Type B pancreatic cell (in vitro differentiated cells): ENCODE measurements around the gene MACROD1. TPM values are rescaled to one million over a fixed set of nuclear protein-coding genes. Genes with fewer than 3 reads are reported as not detected.

Experiments
- DNase-seq: peaks from one replicate; pipeline ENCODE4 v3.0.0; 2021; ENCODE audit warnings: mixed read lengths; ENCODE audit not compliant: unreplicated experiment; ENCODE audit errors: extremely low spot score
- H3K27ac Mint-ChIP-seq: 2 replicates; pipeline ENCODE4 v1.8.0; 2021; ENCODE audit warnings: mild to moderate bottlenecking, mixed read lengths
- H3K27me3 Mint-ChIP-seq: 2 replicates; pipeline ENCODE4 v1.8.0; 2021; ENCODE audit warnings: mixed read lengths
- H3K36me3 Mint-ChIP-seq: 2 replicates; pipeline ENCODE4 v1.8.0; 2021; ENCODE audit warnings: mixed read lengths
- H3K4me1 Mint-ChIP-seq: one replicate; pipeline ENCODE4 v1.8.0; 2021; ENCODE audit warnings: mixed read lengths; ENCODE audit not compliant: unreplicated experiment
- H3K4me3 Mint-ChIP-seq: 2 replicates; pipeline ENCODE4 v1.8.0; 2021; ENCODE audit warnings: mild to moderate bottlenecking, mixed read lengths
- H3K9me3 Mint-ChIP-seq: 2 replicates; pipeline ENCODE4 v1.8.0; 2021; ENCODE audit warnings: mixed read lengths
- total RNA-seq: library from RNA; stranded (reverse); gene quantifications from 2 replicates; pipeline ENCODE4 v1.2.1, GENCODE V29; 2021; ENCODE audit warnings: low replicate concordance
- TF ChIP-seq, protein P1 (sequence below): fragments of 200-600 bp; sonication (generic); conservative IDR thresholded peaks from 2 replicates; pipeline ENCODE4 v1.5.0; 2021; ENCODE audit warnings: antibody characterized with exemption, mild to moderate bottlenecking

Gene MACROD1
- total RNA-seq, 1 donor from 2014 or later, result 21.1 TPM

- no peak overlapping the region for H3K27ac Mint-ChIP-seq
- DNase-seq, result no peak
- no peak overlapping the region for H3K4me3 Mint-ChIP-seq
- no peaks in the 10 kb centered on the region for H3K36me3 Mint-ChIP-seq
- H3K4me1 Mint-ChIP-seq, result peaks cover 31% of the 10 kb centered on the region
- H3K9me3 Mint-ChIP-seq, result no peaks in the 10 kb centered on the region
- H3K27me3 Mint-ChIP-seq, result peaks cover 7% of the 10 kb centered on the region
- TF ChIP-seq, protein P1, sequence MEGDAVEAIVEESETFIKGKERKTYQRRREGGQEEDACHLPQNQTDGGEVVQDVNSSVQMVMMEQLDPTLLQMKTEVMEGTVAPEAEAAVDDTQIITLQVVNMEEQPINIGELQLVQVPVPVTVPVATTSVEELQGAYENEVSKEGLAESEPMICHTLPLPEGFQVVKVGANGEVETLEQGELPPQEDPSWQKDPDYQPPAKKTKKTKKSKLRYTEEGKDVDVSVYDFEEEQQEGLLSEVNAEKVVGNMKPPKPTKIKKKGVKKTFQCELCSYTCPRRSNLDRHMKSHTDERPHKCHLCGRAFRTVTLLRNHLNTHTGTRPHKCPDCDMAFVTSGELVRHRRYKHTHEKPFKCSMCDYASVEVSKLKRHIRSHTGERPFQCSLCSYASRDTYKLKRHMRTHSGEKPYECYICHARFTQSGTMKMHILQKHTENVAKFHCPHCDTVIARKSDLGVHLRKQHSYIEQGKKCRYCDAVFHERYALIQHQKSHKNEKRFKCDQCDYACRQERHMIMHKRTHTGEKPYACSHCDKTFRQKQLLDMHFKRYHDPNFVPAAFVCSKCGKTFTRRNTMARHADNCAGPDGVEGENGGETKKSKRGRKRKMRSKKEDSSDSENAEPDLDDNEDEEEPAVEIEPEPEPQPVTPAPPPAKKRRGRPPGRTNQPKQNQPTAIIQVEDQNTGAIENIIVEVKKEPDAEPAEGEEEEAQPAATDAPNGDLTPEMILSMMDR, result no peak
Observed at GRCh38 chr11:64081745-64082442, 84.0 kb downstream of the MACROD1 start.

DNA sequence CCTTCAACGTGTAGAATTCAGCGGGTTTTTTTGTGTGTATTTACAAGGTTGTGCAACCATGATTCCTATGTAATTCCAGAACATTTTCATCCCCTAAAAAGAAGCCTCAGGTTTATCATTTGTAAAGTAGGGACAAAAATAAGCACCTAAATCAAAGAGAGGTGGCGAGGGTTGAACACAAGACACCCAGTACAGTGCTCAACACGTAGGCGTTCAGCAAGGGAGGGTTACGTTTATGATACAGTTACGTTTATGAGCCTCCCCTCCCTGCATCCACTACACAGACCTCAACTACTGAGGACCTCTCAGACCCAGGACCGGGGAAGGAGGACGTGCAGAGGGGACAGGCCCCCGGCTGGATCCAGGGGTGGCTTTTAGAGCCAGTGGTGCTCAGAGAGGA is 85.5 kb downstream of the MACROD1 start:
- TF ChIP-seq, protein P1, result no peak
- Mint-ChIP-seq H3K9me3 (no peaks in the 10 kb centered on the region), H3K36me3 (no peaks in the 10 kb centered on the region), H3K4me1 (peaks cover 29% of the 10 kb centered on the region), H3K27ac (no peak overlapping the region), H3K4me3 (no peak overlapping the region), H3K27me3 (peaks cover 3% of the 10 kb centered on the region)
- DNase-seq, result no peak

DNA sequence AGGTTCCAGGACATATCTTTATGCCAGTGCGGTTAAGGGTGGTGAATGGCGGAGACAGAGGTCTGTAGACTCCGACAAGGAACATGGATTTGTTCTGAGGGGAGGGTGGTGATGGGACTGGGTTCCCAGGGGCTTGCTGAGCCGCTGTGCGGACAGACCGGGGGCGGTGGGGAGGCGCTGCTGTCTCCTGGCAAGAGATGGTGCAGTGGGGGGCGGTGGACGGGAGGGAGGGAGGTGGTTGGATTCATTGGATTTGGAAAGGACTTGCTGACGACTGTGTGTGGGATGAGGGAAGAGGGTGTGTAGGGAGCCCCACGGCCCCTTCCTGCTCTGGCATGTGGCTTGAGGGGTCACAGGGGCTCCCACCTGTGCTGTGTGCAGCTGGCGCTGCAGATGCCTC is 87.0 kb downstream of the MACROD1 start:
- Mint-ChIP-seq H3K36me3 (no peaks in the 10 kb centered on the region), H3K4me1 (peaks cover 29% of the 10 kb centered on the region), H3K27ac (no peak overlapping the region), H3K9me3 (no peaks in the 10 kb centered on the region), H3K4me3 (no peak overlapping the region), H3K27me3 (peaks cover 3% of the 10 kb centered on the region)
- DNase-seq, result no peak
- TF ChIP-seq, protein P1, result no peak

GRCh38 chr11:64078284-64078683 is 87.6 kb downstream of the MACROD1 start:
- no peaks in the 10 kb centered on the region for H3K9me3 Mint-ChIP-seq
- H3K36me3 Mint-ChIP-seq, result no peaks in the 10 kb centered on the region
- peaks cover 3% of the 10 kb centered on the region for H3K27me3 Mint-ChIP-seq
- TF ChIP-seq, protein P1, result no peak
- H3K4me1 Mint-ChIP-seq, result peaks cover 24% of the 10 kb centered on the region
- H3K27ac Mint-ChIP-seq, result no peak overlapping the region
- no peak overlapping the region for H3K4me3 Mint-ChIP-seq
- DNase-seq, result no peak

- Mint-ChIP-seq H3K4me1 (peaks cover 22% of the 10 kb centered on the region), H3K4me3 (no peak overlapping the region)
- no peak for DNase-seq
Observed at GRCh38 chr11:64077607-64078006, 88.3 kb downstream of the MACROD1 start.

More at GRCh38 chr11:64077607-64078006, 88.3 kb downstream of the MACROD1 start:
- TF ChIP-seq, protein P1, result no peak
- H3K36me3 Mint-ChIP-seq, result no peaks in the 10 kb centered on the region
- H3K27ac Mint-ChIP-seq, result no peak overlapping the region
- H3K27me3 Mint-ChIP-seq, result peaks cover 3% of the 10 kb centered on the region
- no peaks in the 10 kb centered on the region for H3K9me3 Mint-ChIP-seq
